CD4-positive, alpha-beta T cell treated with Interleukin-12 subunit alpha and Interleukin-12 subunit beta, for 1 hour (primary cell): Measurements from ENCODE around the gene CCDC158.
"Not testable (repeated sequence)": the region's sequence is repeated elsewhere in the genome, so short reads cannot be mapped to it uniquely, and the experiment has no call there.

Experiments used
- DNase-seq: peaks from one replicate; pipeline ENCODE4 v3.0.0-alpha.2; 2020

The CCDC158 gene

GRCh38 chr4:76429636-76430035, 8.7 kb upstream of the CCDC158 start:
- DNase-seq = no peak

DNA sequence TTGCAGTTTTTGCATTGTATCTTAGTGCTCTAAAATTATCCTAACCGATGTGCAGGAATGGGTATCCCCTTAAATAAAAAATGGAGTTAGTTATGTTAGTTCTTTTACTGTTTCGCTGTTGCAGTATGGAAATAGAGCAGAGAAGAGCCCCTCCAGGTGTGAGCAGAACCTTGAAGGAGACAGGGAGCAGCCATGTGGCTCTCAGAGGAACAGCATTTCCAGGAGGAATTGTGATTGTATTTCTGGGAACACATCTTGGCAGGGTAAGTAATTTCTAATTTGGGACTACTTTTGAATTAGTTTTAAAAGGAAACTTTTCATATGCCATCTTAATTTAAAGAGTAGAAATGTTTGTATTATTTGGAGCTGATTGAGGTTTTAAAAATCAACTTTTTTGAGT, 5.3 kb upstream of the CCDC158 start:
- no peak for DNase-seq

DNA sequence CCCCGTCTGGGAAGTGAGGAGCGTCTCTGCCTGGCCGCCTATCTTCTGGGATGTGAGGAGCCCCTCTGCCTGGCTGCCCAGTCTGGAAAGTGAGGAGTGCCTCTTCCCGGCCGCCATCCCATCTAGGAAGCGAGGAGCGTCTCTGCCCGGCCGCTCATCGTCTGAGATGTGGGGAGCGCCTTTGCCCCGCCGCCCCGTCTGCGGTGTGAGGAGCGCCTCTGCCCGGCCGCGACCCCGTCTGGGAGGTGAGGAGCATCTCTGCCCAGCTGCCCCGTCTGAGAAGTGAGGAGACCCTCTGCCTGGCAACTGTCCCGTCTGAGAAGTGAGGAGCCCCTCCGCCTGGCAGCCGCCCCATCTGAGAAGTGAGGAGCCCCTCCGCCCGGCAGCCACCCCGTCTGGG, 2.2 kb upstream of the CCDC158 start:
- DNase-seq = not testable (repeated sequence)

DNA sequence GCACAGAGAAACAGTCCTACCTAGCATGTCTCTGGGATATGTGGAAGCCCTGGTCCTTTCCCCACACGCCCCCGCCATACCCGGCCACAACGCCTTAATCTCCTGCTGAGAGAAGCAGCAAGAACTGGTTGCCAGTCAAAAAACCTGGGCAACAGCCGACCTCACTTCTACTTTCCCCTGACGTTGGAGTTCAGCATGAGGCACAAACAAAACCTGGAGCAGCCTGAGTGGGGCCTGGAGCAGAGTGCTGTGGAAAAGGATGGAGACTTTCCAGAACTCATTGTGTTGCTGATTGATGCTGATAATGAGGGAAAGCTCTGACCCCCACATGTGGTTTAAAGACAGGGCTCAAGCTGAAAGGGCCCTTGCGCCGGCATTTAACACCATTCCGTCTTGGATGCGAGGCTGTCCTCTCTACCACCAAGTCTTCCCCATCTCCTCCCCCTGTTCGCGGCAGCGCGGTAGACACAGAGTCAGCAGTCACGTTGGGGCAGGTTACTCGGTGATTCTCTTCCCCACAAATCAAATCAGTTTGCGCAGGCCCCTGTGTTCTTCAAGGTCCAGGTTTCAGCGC, 666 bp downstream of the CCDC158 start:
- DNase-seq = no peak

DNA sequence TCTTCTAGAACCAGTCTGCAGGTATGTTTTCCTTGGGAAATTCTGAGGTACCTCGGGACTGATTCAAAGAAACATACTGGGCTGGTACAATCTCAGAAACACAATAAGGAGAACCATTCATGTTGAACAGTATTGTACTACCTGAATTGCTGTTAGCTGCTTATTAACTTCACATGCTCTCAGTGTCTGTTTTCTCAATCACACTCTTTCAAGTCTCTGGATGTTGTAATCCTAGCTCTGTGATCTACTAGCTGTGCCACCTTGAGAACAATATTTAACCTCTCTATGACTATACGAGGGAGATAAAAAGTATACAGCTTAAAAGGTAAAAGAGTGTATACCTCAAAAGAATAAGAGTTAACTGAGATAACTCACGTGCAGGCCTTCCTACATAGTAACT, 10.3 kb downstream of the CCDC158 start:
- no peak for DNase-seq

- no peak for DNase-seq
Observed at GRCh38 chr4:76407440-76408119, 13.4 kb downstream of the CCDC158 start.

GRCh38 chr4:76406081-76406480, 14.9 kb downstream of the CCDC158 start:
- no peak for DNase-seq

GRCh38 chr4:76401654-76402053, 19.3 kb downstream of the CCDC158 start:
- no peak for DNase-seq

DNA sequence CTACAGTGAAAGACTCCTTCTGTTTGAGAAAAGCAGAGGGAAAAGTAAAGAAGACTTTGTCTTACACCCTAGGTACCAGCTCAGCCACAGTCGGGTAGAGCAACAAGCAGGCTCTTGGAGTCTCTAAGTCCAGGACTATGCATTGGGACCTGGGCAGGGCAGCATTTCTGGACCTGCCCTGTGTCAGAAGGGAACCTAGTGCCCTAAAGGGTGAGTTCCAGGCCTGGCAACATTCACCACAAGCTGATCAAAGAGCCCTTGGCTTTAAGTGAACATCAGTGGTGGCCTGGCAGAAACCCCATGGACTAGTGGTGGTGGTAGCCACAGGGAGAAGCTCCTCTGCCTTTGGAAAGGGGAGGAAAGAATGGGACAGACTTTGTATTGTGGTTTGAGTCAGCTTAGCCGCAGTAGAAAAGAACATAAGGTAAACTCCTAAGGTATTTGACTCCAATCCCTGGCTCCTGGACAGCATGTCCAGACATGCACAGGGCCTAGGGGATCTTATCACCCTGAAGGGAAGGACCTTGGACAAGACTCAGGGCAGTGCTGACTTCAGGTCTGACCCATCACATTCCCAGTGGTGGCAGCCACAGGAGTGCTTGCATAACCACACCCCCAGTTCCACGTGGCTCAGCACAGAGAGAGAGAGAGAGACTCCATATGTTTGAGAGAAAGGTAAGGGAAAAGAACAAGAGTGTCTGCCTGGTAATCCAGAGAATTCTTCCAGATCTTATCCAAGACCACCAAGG, 32.6 kb downstream of the CCDC158 start:
- no peak for DNase-seq

- DNase-seq = no peak
Observed at GRCh38 chr4:76386566-76387305, 34.2 kb downstream of the CCDC158 start.

- no peak for DNase-seq
Observed at GRCh38 chr4:76385974-76386373, 35.0 kb downstream of the CCDC158 start.

DNA sequence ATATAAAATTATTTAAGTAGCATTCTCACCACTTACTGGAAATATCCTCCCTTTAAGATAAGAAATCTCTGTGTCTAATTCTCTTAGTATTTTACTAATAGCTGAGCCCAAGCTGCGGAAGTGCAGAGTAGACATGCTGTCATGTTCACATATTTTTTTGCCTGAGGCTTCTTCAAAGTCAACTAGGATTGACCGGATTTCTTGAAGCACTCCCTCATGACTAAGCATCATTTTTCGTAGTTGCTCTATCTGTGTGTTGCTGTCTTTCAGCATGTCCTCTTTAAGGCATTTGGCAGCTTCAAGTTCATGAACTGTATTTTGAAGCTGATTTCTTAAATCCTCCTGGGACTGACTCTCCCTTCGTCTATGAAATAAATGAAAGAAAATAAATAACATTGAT, 36.9 kb downstream of the CCDC158 start:
- DNase-seq = no peak

GRCh38 chr4:76383001-76383400, 37.9 kb downstream of the CCDC158 start:
- no peak for DNase-seq

DNA sequence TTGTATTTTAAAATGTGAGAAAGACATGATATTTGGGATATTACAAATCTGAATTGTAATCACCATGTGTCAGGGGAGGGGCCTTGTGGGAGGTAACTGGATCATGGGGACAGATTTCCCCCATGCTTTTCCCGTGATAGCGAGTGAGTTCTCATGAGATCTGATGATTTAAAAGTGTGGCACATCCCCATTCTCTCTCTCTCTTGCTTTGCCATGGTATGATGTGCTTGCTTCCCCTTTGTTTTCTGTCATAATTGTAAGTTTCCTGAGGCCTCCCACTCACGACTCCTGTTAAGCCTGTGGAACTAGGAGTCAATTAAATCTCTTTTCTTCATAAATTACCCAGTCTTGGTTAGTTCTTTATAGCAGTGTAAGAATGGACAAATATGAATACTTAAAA, 39.0 kb downstream of the CCDC158 start:
- DNase-seq = no peak

DNA sequence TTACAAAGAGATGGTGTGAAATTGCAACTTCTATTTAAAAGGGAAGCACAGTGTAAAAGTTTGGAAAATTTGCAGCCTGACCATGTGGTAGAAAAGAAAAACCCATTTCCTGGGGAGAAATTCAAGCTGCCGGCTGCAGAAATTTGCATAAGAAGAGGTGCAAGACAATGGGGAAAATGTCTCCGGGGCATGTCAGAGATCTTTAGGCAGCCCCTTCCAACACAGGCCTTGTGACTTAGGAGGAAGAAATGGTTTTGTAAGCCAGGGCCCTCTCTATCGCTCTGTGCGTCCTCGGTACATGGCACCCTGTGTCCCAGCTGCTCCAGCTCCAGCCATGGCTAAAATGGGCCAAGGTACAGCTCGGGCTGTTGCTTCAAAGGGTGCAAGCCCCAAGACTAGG, 40.4 kb downstream of the CCDC158 start:
- DNase-seq = no peak

DNA sequence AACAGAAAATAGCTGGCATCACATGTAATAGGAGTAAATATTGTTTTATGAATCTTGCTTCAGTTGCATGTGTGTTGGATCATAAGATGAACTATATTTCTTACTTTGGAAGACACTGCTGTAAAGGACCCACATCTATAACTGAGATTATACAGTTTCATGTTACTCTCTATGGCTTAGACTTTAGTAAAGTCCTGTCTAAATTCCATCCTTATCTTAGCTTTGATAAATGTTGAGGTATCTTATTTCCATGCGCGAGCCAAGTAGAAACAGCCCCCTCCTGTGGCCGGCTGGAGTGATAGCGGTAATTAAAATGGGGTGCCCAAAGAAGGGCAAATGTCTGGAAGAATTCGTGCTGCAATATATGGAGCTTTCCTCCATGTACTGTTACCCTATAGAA, 43.0 kb downstream of the CCDC158 start:
- DNase-seq = peak; percentile 42

DNA sequence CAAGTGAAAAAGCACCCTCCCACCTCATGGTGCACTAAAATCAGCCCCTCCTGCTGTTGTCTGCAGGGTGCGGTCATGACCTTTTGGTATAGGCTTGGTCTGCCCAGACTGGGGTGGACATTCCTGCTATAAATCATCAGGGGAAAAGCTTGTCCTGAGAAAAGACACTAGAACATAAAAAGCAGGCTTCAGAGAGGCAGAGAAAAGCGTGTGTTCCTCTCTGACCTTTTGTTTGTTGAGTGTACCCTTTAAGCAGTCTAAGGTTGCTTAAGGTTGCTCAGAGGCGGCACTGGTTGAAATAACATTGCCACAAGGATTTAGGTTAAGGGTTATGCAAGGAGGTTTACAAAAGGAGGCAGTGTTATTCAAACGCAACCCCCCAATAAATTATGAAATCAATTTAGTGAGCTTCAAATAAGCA, 43.5 kb downstream of the CCDC158 start:
- DNase-seq = no peak

- DNase-seq = no peak
Observed at GRCh38 chr4:76376534-76376933, 44.4 kb downstream of the CCDC158 start.

- no peak for DNase-seq
Observed at GRCh38 chr4:76375703-76376102, 45.2 kb downstream of the CCDC158 start.

GRCh38 chr4:76374798-76375197, 46.1 kb downstream of the CCDC158 start:
- DNase-seq = no peak

DNA sequence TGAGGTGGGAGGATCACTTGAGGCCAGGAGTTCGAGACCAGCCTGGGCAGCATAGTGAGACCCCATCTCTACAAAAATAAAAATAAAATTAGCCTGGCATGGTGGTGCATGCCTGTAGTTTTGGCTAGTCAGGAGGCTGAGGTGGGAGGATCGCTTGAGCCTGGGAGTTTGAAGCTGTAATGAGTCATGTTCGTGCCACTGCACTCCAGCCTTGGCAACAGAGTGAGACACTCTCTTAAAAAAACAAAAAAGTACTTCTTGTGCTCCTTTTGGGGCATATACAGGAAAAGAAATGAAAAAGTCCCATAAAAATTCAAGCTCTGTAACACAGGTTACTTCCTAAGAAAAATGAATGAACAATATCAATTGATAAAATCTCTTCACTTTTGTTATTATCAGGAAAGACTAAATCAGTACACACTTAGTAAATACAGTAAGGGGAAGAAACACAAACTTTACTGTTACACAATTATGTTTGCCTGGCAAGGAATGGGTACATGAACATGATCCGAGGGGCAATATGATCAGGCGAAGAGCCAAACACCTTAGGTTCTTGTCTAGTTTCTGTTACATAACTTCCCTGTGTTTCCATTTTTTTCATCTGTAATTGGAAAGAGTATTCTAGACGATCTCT, 46.9 kb downstream of the CCDC158 start:
- no peak for DNase-seq

GRCh38 chr4:76366737-76367136, 54.2 kb downstream of the CCDC158 start:
- DNase-seq = no peak

- no peak for DNase-seq
Observed at GRCh38 chr4:76365636-76366035, 55.3 kb downstream of the CCDC158 start.
